ENCODE data around the gene ERGIC3.

Gene ERGIC3

DNA sequence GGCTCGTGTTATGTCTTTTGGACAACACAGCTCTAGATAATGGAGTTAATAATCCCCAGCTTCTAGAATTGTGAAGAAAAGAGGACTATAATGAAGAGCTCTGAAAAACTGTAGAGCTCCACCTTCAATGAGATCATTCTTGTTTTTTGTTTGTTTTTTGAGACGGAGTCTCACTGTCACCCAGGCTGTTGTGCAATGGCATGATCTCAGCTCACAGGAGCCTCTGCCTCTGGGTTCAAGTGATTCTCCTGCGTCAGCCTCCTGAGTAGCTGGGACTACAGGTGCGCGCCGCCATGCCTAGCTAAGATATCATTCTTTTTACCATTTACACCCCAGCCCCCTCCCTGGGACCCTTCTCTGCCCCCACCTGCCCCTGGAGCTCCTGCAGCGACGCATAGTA, 36.6 kb downstream of the ERGIC3 start:
- Histone ChIP-seq H4K20me1 (ENCODE audit: insufficient read depth, low read length) (no peaks in the 10 kb centered on the region), H3K9me3 (ENCODE audit: low read length) (no peaks in the 10 kb centered on the region), H3K9me2 (ENCODE audit: low read depth, low read length) (no peaks in the 10 kb centered on the region), H3F3A (ENCODE audit: insufficient read depth, low read length) (no peaks in the 10 kb centered on the region), H3K27ac (ENCODE audit: low read depth, low read length, poor library complexity, severe bottlenecking) (no peak overlapping the region), H3K4me2 (ENCODE audit: low read length) (no peak overlapping the region), H2AFZ (ENCODE audit: low read length) (no peak overlapping the region), H3K4me3 (ENCODE audit: low read depth, low read length, poor library complexity, severe bottlenecking) (no peak overlapping the region), H3K27me3 (ENCODE audit: insufficient read depth, low read length) (no peaks in the 10 kb centered on the region), H3K36me3 (ENCODE audit: insufficient read depth, low read length) (no peaks in the 10 kb centered on the region; the same call in 1 of the 2 replicates), H3K9ac (ENCODE audit: low read length) (no peak overlapping the region), H3K4me1 (ENCODE audit: insufficient read depth, low read length, severe bottlenecking) (no peaks in the 10 kb centered on the region), H3K79me2 (ENCODE audit: insufficient read depth, low read length) (no peaks in the 10 kb centered on the region)
- TF ChIP-seq, protein P1, sequence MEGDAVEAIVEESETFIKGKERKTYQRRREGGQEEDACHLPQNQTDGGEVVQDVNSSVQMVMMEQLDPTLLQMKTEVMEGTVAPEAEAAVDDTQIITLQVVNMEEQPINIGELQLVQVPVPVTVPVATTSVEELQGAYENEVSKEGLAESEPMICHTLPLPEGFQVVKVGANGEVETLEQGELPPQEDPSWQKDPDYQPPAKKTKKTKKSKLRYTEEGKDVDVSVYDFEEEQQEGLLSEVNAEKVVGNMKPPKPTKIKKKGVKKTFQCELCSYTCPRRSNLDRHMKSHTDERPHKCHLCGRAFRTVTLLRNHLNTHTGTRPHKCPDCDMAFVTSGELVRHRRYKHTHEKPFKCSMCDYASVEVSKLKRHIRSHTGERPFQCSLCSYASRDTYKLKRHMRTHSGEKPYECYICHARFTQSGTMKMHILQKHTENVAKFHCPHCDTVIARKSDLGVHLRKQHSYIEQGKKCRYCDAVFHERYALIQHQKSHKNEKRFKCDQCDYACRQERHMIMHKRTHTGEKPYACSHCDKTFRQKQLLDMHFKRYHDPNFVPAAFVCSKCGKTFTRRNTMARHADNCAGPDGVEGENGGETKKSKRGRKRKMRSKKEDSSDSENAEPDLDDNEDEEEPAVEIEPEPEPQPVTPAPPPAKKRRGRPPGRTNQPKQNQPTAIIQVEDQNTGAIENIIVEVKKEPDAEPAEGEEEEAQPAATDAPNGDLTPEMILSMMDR (IDR thresholded peaks at IDR 0.05; ENCODE audit: low read length), result no peak
- TF ChIP-seq EZH2 (IDR thresholded peaks at IDR 0.05; ENCODE audit: borderline replicate concordance, low read length), result no peak

DNA sequence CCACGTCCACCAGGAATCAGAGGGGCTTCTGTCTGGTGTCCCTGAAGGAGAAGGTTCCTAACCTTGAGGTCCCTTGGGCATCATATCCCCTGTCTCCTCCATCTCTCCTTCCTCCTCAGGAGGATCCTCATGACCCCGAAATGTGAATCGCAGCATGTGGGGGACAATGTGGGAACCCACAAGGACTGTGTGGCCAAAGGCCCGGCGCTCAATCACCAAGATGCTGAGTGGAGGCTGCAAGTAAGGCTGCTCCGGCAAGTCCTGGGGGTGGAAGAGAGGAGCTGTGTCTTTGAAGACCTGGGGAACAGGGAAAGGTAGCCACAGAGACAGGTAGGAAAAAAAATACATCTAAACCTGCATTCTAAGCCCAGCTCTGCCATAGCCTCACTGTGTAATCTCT, 37.3 kb downstream of the ERGIC3 start:
- Histone ChIP-seq H2AFZ (ENCODE audit: low read length) (no peak overlapping the region), H3F3A (ENCODE audit: insufficient read depth, low read length) (no peaks in the 10 kb centered on the region), H3K27ac (ENCODE audit: low read depth, low read length, poor library complexity, severe bottlenecking) (no peak overlapping the region), H3K9me3 (ENCODE audit: low read length) (no peaks in the 10 kb centered on the region), H3K27me3 (ENCODE audit: insufficient read depth, low read length) (no peaks in the 10 kb centered on the region), H3K4me1 (ENCODE audit: insufficient read depth, low read length, severe bottlenecking) (no peaks in the 10 kb centered on the region), H4K20me1 (ENCODE audit: insufficient read depth, low read length) (no peaks in the 10 kb centered on the region), H3K4me3 (ENCODE audit: low read depth, low read length, poor library complexity, severe bottlenecking) (no peak overlapping the region), H3K36me3 (ENCODE audit: insufficient read depth, low read length) (no peaks in the 10 kb centered on the region), H3K9ac (ENCODE audit: low read length) (no peak overlapping the region), H3K79me2 (ENCODE audit: insufficient read depth, low read length) (no peaks in the 10 kb centered on the region), H3K4me2 (ENCODE audit: low read length) (no peak overlapping the region), H3K9me2 (ENCODE audit: low read depth, low read length) (no peaks in the 10 kb centered on the region)
- TF ChIP-seq EZH2 (IDR thresholded peaks at IDR 0.05; ENCODE audit: borderline replicate concordance, low read length), result no peak
- TF ChIP-seq, protein P1 (IDR thresholded peaks at IDR 0.05; ENCODE audit: low read length), result no peak

DNA sequence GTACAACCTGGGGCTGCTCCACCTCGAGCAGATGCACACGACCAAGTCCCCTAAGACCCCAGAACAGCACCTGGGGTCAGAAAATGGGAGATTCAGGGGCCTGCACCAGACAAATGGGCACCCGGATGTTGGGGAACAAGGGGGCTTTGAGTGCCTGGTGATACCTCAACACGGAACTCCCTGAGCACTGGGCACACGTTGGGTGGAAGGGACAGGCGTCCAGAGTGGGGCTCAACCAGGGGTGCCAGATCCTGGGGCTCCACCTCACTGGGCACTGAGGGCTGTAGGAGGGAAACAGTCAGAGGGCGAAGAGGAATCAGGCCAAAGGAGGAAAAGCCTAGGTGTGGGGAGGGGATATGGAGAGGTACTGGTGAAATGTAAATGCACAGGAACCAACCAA, 40.3 kb downstream of the ERGIC3 start:
- Histone ChIP-seq H4K20me1 (ENCODE audit: insufficient read depth, low read length) (no peaks in the 10 kb centered on the region), H3K4me1 (ENCODE audit: insufficient read depth, low read length, severe bottlenecking) (no peaks in the 10 kb centered on the region), H3K9me3 (ENCODE audit: low read length) (no peaks in the 10 kb centered on the region), H3K4me3 (ENCODE audit: low read depth, low read length, poor library complexity, severe bottlenecking) (no peak overlapping the region), H3K4me2 (ENCODE audit: low read length) (no peak overlapping the region), H3F3A (ENCODE audit: insufficient read depth, low read length) (no peaks in the 10 kb centered on the region), H3K36me3 (ENCODE audit: insufficient read depth, low read length) (no peaks in the 10 kb centered on the region), H3K27me3 (ENCODE audit: insufficient read depth, low read length) (no peaks in the 10 kb centered on the region), H3K9ac (ENCODE audit: low read length) (no peak overlapping the region), H3K79me2 (ENCODE audit: insufficient read depth, low read length) (no peaks in the 10 kb centered on the region), H3K9me2 (ENCODE audit: low read depth, low read length) (no peaks in the 10 kb centered on the region), H3K27ac (ENCODE audit: low read depth, low read length, poor library complexity, severe bottlenecking) (no peak overlapping the region), H2AFZ (ENCODE audit: low read length) (no peak overlapping the region)
- no peak for TF ChIP-seq EZH2 (IDR thresholded peaks at IDR 0.05; ENCODE audit: borderline replicate concordance, low read length)
- TF ChIP-seq, protein P1 (IDR thresholded peaks at IDR 0.05; ENCODE audit: low read length), result no peak
